Endothelial cell of umbilical vein (primary cell): ENCODE measurements around the gene MGLL. TPM values are rescaled to one million over a fixed set of nuclear protein-coding genes. Genes with fewer than 3 reads are reported as not detected.

Experiments
- BruUV-seq: library from RNA; stranded (reverse); fragments of 400-500 nt; replicated peaks from 2 replicates; lab custom pipeline; 2021; lab: Mats Ljungman, UMichigan
- CTCF ChIA-PET: fragments of 300-600, 350-600 bp; sonication (Branson Sonifier 250); formaldehyde crosslinking; loops from one replicate; lab custom pipeline; 2021; ENCODE audit warnings: antibody characterized with exemption, inconsistent platforms; lab: Charles Lee
- POLR2A ChIA-PET: fragments of 300-600, 350-600 bp; sonication (Branson Sonifier 250); formaldehyde crosslinking; loops from one replicate; lab custom pipeline; 2021; ENCODE audit warnings: antibody characterized with exemption, inconsistent platforms; lab: Charles Lee
- DNase-seq: peaks from one replicate; pipeline ENCODE4 v3.0.0-alpha.2; 2011; ENCODE audit warnings: low read depth, low spot score
- FAIRE-seq: peaks from 2 replicates; lab custom pipeline; 2011; peaks lifted over from hg19 to GRCh38; lab: Jason Lieb, UNC
- H2AFZ ChIP-seq: 2 replicates; pipeline ENCODE4 v1.6.0; 2012; ENCODE audit warnings: low read depth, low read length, control low read depth, inconsistent platforms
- H3K27ac ChIP-seq: 2 replicates; pipeline ENCODE4 v1.5.1; 2011; ENCODE audit warnings: low read depth, mild to moderate bottlenecking, control low read depth, low read length, moderate library complexity; ENCODE audit not compliant: insufficient read depth
- H3K27me3 ChIP-seq, 2 experiments: 2 replicates each; pipeline versions ENCODE4 v1.6.0 to v1.6.1; 2011; ENCODE audit warnings: low read length in 2 of 2, mixed read lengths in 1 of 2; ENCODE audit not compliant: control insufficient read depth in 2 of 2, insufficient read depth in 2 of 2
- H3K36me3 ChIP-seq, 2 experiments: 2 replicates in 1 of 2; 3 replicates in 1 of 2; pipeline ENCODE4 v1.5.1; 2011; ENCODE audit warnings: low read length in 2 of 2, mild to moderate bottlenecking in 1 of 2, moderate library complexity in 1 of 2; ENCODE audit not compliant: control insufficient read depth in 2 of 2, insufficient read depth in 2 of 2; ENCODE audit errors: extremely low read depth in 1 of 2
- H3K4me1 ChIP-seq: 3 replicates; pipeline ENCODE4 v1.5.1; 2011; ENCODE audit warnings: mild to moderate bottlenecking, low read length; ENCODE audit not compliant: control insufficient read depth, insufficient read depth; ENCODE audit errors: extremely low read depth
- H3K4me2 ChIP-seq: 2 replicates; pipeline ENCODE4 v1.6.1; 2011; ENCODE audit warnings: low read length, control low read depth, mixed read lengths; ENCODE audit not compliant: insufficient read depth
- H3K4me3 ChIP-seq, 3 experiments: fragments of 200-600 bp in 1 of 3; sonication (generic), shearing (Covaris generic) in 1 of 3; replicated peaks in 1 of 3; 2 replicates each; pipeline ENCODE4 v1.5.1; 2011 to 2016; ENCODE audit warnings: control low read depth in 3 of 3, low read length in 3 of 3, mild to moderate bottlenecking in 2 of 3, inconsistent platforms in 1 of 3, low read depth in 1 of 3, moderate library complexity in 1 of 3; ENCODE audit not compliant: insufficient read depth in 1 of 3
- H3K79me2 ChIP-seq: 2 replicates; pipeline ENCODE4 v1.6.0; 2012; ENCODE audit warnings: low read length, inconsistent platforms; ENCODE audit not compliant: control insufficient read depth, insufficient read depth
- H3K9ac ChIP-seq: replicated peaks from 2 replicates; pipeline ENCODE3; 2011; ENCODE audit warnings: low read length, control low read depth; ENCODE audit not compliant: insufficient read depth; ENCODE audit errors: extremely low read depth
- H3K9me1 ChIP-seq: replicated peaks from 3 replicates; pipeline ENCODE4 v1.6.0; 2011; ENCODE audit warnings: mild to moderate bottlenecking, low read length; ENCODE audit not compliant: control insufficient read depth, insufficient read depth; ENCODE audit errors: extremely low read depth
- H3K9me3 ChIP-seq: replicated peaks from 2 replicates; pipeline ENCODE4 v1.5.1; 2012; ENCODE audit warnings: low read length, inconsistent platforms; ENCODE audit not compliant: control insufficient read depth, insufficient read depth
- H4K20me1 ChIP-seq: replicated peaks from 2 replicates; pipeline ENCODE3; 2011; ENCODE audit warnings: mild to moderate bottlenecking, low read length; ENCODE audit not compliant: control insufficient read depth, insufficient read depth; ENCODE audit errors: extremely low read depth
- EZH2 ChIP-seq: IDR thresholded peaks from 2 replicates; pipeline ENCODE4 v1.6.1; 2012; ENCODE audit warnings: borderline replicate concordance, low read depth, mild to moderate bottlenecking, moderate library complexity, low read length, inconsistent platforms; ENCODE audit not compliant: severe bottlenecking
- GATA2 ChIP-seq: IDR thresholded peaks from 2 replicates; pipeline ENCODE4 v1.7.0; 2011; ENCODE audit warnings: low read depth, mild to moderate bottlenecking, moderate library complexity, mixed read lengths, low read length; ENCODE audit not compliant: insufficient read length, insufficient read depth
- JUN ChIP-seq: IDR thresholded peaks from 2 replicates; pipeline ENCODE4 v1.6.1; 2011; ENCODE audit warnings: borderline replicate concordance, low read depth; ENCODE audit not compliant: insufficient read length, insufficient read depth
- MYC ChIP-seq: IDR thresholded peaks from one replicate; pipeline ENCODE4 v1.6.1; 2011; ENCODE audit warnings: mild to moderate bottlenecking, low read depth, low read length
- POLR2A ChIP-seq: IDR thresholded peaks from 2 replicates; pipeline ENCODE4 v1.6.1; 2012; ENCODE audit warnings: low read depth, mild to moderate bottlenecking, control low read depth, low read length
- POLR2AphosphoS5 ChIP-seq: IDR thresholded peaks from 2 replicates; pipeline ENCODE4 v1.6.1; 2012; ENCODE audit warnings: low read depth, mild to moderate bottlenecking, control low read depth, low read length, moderate library complexity; ENCODE audit not compliant: insufficient read depth
- dilution Hi-C: fragments of 300-500 bp; cut with MboI; formaldehyde crosslinking; loops from one replicate; pipeline ENCODE4 v1.15.0; 2019; ENCODE audit warnings: low sequenced_read_pairs; ENCODE audit not compliant: extremely low pct_ligation_motif_present
- intact Hi-C: fragments of 100-400 bp; cut with micrococcal nuclease; formaldehyde crosslinking; loops from one replicate; pipeline ENCODE4 v1.10.0; 2022
- polyA plus RNA-seq, 4 experiments: library from polyadenylated mRNA; depleted of rRNA in 3 of 4; stranded (reverse) in 3 of 4; unstranded in 1 of 4; fragments of >200 nt; gene quantifications; 2 replicates each; pipeline versions ENCODE4 v1.2.1 to v1.2.3, GENCODE V29; 2011 to 2012; ENCODE audit warnings: missing spikeins in 1 of 4
- total RNA-seq: library from RNA; stranded (reverse); gene quantifications from 2 replicates; pipeline ENCODE4 v1.2.3, GENCODE V29; 2021
- TF ChIP-seq, protein P1 (sequence below), 2 donors: IDR thresholded peaks; 1 replicate in 1 of 2; 2 replicates in 1 of 2; pipeline ENCODE4 v1.5.1; 2011; ENCODE audit warnings: low read length in 2 of 2, mild to moderate bottlenecking in 2 of 2, moderate library complexity in 2 of 2, control low read depth in 1 of 2, inconsistent platforms in 1 of 2, low read depth in 1 of 2; ENCODE audit not compliant: insufficient read depth in 1 of 2; ENCODE audit errors: extremely low read depth in 1 of 2

The MGLL gene
- total and polyA plus RNA-seq, 2 donors (not counting 3 experiments of a cell fraction or from before 2014, with no cell fraction given) = 30.7 to 60.2 TPM

DNA sequence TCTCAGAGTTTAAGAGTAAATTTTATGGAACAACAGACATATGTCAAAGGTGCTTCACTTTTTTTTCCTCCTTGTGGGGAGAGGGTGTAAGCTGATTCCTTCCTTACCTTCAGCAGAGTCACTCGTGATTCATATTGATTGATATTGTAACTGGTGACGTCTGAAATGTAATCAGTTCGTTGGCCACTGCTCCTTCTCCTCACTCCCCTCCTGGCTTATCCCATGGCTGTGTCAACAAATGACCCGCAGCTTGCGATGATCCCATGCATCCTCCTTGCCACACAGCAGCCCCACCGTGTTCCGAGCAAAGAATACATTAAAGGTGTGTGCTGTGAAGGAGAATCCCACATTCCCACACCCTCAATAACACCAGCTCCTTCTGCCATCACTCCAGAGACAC lies 7.3 kb downstream of the MGLL start:
- Histone ChIP-seq H3K4me2 (no peak overlapping the region), H3K4me1 (peaks cover under 1% of the 10 kb centered on the region), H3K9me1 (no peaks in the 10 kb centered on the region), H3K9ac (no peak overlapping the region), H3K27me3 (no peaks in the 10 kb centered on the region), H4K20me1 (no peaks in the 10 kb centered on the region), H2AFZ (no peak overlapping the region), H3K9me3 (no peaks in the 10 kb centered on the region), H3K27ac (no peak overlapping the region), H3K36me3 (peaks cover 2 to 12% of the 10 kb centered on the region in 2 experiments), H3K4me3 (no peak overlapping the region), H3K79me2 (peaks cover 15% of the 10 kb centered on the region)
- intact Hi-C loops (no loop called here), dilution Hi-C loops (no loop called here)
- FAIRE-seq (no peak), DNase-seq (no peak)
- BruUV-seq = no TSS peak
- TF ChIP-seq EZH2 = no peak
- TF ChIP-seq MYC = no peak
- no peak for TF ChIP-seq JUN
- TF ChIP-seq POLR2A = no peak
- TF ChIP-seq POLR2AphosphoS5 = no peak
- TF ChIP-seq, protein P1, sequence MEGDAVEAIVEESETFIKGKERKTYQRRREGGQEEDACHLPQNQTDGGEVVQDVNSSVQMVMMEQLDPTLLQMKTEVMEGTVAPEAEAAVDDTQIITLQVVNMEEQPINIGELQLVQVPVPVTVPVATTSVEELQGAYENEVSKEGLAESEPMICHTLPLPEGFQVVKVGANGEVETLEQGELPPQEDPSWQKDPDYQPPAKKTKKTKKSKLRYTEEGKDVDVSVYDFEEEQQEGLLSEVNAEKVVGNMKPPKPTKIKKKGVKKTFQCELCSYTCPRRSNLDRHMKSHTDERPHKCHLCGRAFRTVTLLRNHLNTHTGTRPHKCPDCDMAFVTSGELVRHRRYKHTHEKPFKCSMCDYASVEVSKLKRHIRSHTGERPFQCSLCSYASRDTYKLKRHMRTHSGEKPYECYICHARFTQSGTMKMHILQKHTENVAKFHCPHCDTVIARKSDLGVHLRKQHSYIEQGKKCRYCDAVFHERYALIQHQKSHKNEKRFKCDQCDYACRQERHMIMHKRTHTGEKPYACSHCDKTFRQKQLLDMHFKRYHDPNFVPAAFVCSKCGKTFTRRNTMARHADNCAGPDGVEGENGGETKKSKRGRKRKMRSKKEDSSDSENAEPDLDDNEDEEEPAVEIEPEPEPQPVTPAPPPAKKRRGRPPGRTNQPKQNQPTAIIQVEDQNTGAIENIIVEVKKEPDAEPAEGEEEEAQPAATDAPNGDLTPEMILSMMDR (IDR thresholded peaks at IDR 0.05; ENCODE audit: extremely low read depth in 1 of 2, insufficient read depth in 1 of 2, low read depth in 1 of 2, low read length in 2 of 2) = no peak
- no peak for TF ChIP-seq GATA2
- POLR2A ChIA-PET = no interaction called here
- CTCF ChIA-PET = interaction anchor here (1.0 to 1.1 kb wide), 2 partner anchors 15 to 119 kb away, joined by 3 read pairs; no protein-coding TSS in a partner anchor
